SK-N-SH (cell line): ENCODE results near the gene HMGB1. TPM values are rescaled to one million over a fixed set of nuclear protein-coding genes. Genes with fewer than 3 reads are reported as not detected.

Experiments used
- CTCF ChIA-PET: fragments of 300-600, 350-600 bp; formaldehyde crosslinking; extraction: SDS; loops from one replicate; lab custom pipeline; 2021; lab: Yijun Ruan, JAX
- POLR2A ChIA-PET: fragments of 350-600 bp; sonication (Branson Sonifier 250); formaldehyde crosslinking; extraction: SDS; loops from one replicate; lab custom pipeline; 2020; ENCODE audit warnings: antibody characterized with exemption, inconsistent platforms; lab: Yijun Ruan, JAX
- DNase-seq: peaks from one replicate; pipeline ENCODE4 v3.0.0; 2012
- H2AFZ ChIP-seq: fragments of 200-600 bp; sonication (generic); 2 replicates; pipeline ENCODE4 v1.8.1; 2016; ENCODE audit warnings: antibody characterized with exemption, mild to moderate bottlenecking, low read depth
- H3F3A ChIP-seq: fragments of 200-600 bp; sonication (generic); replicated peaks from 2 replicates; pipeline ENCODE3; 2016; ENCODE audit warnings: antibody characterized with exemption, mild to moderate bottlenecking; ENCODE audit not compliant: insufficient read depth
- H3K27ac ChIP-seq, 2 experiments: fragments of 200-500 bp in 1 of 2; fragments of 200-600 bp in 1 of 2; sonication (Bioruptor generic) in 1 of 2; sonication (generic), shearing (Covaris generic) in 1 of 2; 2 replicates each; pipeline versions ENCODE4 v1.5.1 to v1.6.1; 2014 to 2016; ENCODE audit warnings: low read depth in 2 of 2, inconsistent platforms in 1 of 2, low read length in 1 of 2, mild to moderate bottlenecking in 1 of 2, mixed read lengths in 1 of 2
- H3K27me3 ChIP-seq: fragments of 200-600 bp; sonication (generic), shearing (Covaris generic); 2 replicates; pipeline ENCODE4 v1.6.1; 2016; ENCODE audit warnings: mixed run types; ENCODE audit not compliant: insufficient read depth
- H3K36me3 ChIP-seq, 2 experiments: fragments of 200-500 bp in 1 of 2; fragments of 200-600 bp in 1 of 2; sonication (Bioruptor generic) in 1 of 2; sonication (generic) in 1 of 2; replicated peaks in 1 of 2; 2 replicates each; pipeline versions ENCODE3 to v1.5.1; 2014 to 2016; ENCODE audit warnings: low read length in 1 of 2, mild to moderate bottlenecking in 1 of 2; ENCODE audit not compliant: insufficient read depth in 2 of 2, control insufficient read depth in 1 of 2
- H3K4me1 ChIP-seq, 2 experiments: fragments of 200-500 bp in 1 of 2; fragments of 200-600 bp in 1 of 2; sonication (Bioruptor generic) in 1 of 2; sonication (generic), shearing (Covaris generic) in 1 of 2; 2 replicates each; pipeline versions ENCODE4 v1.5.1 to v1.6.1; 2014 to 2016; ENCODE audit warnings: low read depth in 1 of 2, low read length in 1 of 2, mixed run types in 1 of 2; ENCODE audit not compliant: insufficient read depth in 2 of 2, control insufficient read depth in 1 of 2
- H3K4me2 ChIP-seq: fragments of 200-600 bp; sonication (generic), shearing (Covaris generic); 2 replicates; pipeline ENCODE4 v1.6.1; 2017; ENCODE audit warnings: mixed run types
- H3K4me3 ChIP-seq, 2 experiments: fragments of 200-500 bp in 1 of 2; fragments of 200-600 bp in 1 of 2; sonication (Bioruptor generic) in 1 of 2; sonication (generic), shearing (Covaris generic) in 1 of 2; 2 replicates each; pipeline versions ENCODE4 v1.5.1 to v1.8.1; 2014 to 2016; ENCODE audit warnings: low read depth in 2 of 2, inconsistent platforms in 1 of 2, low read length in 1 of 2, mild to moderate bottlenecking in 1 of 2, mixed read lengths in 1 of 2, moderate library complexity in 1 of 2
- H3K79me2 ChIP-seq: fragments of 200-600 bp; sonication (generic); 2 replicates; pipeline ENCODE4 v1.8.1; 2017; ENCODE audit warnings: mild to moderate bottlenecking; ENCODE audit not compliant: insufficient read depth
- H3K9ac ChIP-seq: fragments of 200-600 bp; sonication (generic); 2 replicates; pipeline ENCODE4 v1.6.1; 2017; ENCODE audit warnings: mixed run types
- H3K9me2 ChIP-seq: fragments of 200-600 bp; sonication (generic); 2 replicates; pipeline ENCODE4 v1.6.1; 2017; ENCODE audit warnings: mixed run types
- H3K9me3 ChIP-seq: fragments of 200-600 bp; sonication (generic); 2 replicates; pipeline ENCODE4 v1.6.1; 2017; ENCODE audit warnings: mixed run types, mild to moderate bottlenecking, moderate library complexity
- H4K20me1 ChIP-seq: fragments of 200-600 bp; sonication (generic); 2 replicates; pipeline ENCODE4 v1.6.1; 2017; ENCODE audit warnings: mild to moderate bottlenecking, mixed run types; ENCODE audit not compliant: insufficient read depth
- CHD2 ChIP-seq: fragments of 150-350 bp; IDR thresholded peaks from 2 replicates; pipeline ENCODE4 v1.6.1; 2018; ENCODE audit warnings: low read length; ENCODE audit not compliant: partially characterized antibody
- ELF1 ChIP-seq: IDR thresholded peaks from 2 replicates; pipeline ENCODE4 v1.4.0; 2012
- FOSL2 ChIP-seq: IDR thresholded peaks from 2 replicates; pipeline ENCODE4 v1.4.0; 2012; ENCODE audit warnings: low read depth, mild to moderate bottlenecking, moderate library complexity, borderline replicate concordance
- FOXJ3 ChIP-seq: sonication (generic); formaldehyde crosslinking; IDR thresholded peaks from 2 replicates; pipeline ENCODE4 v1.5.1; 2020; ENCODE audit warnings: mild to moderate bottlenecking, missing genetic modification reagents
- GABPA ChIP-seq: IDR thresholded peaks from 2 replicates; pipeline ENCODE4 v1.4.0; 2012; ENCODE audit warnings: low read depth, mild to moderate bottlenecking
- JUND ChIP-seq: IDR thresholded peaks from 2 replicates; pipeline ENCODE4 v1.4.0; 2012
- MEF2A ChIP-seq: IDR thresholded peaks from 2 replicates; pipeline ENCODE4 v1.4.0; 2012; ENCODE audit warnings: low read depth, borderline replicate concordance
- NRF1 ChIP-seq: IDR thresholded peaks from 2 replicates; pipeline ENCODE4 v1.6.1; 2012; ENCODE audit warnings: low read depth, mild to moderate bottlenecking, low read length
- PBX3 ChIP-seq: IDR thresholded peaks from 2 replicates; pipeline ENCODE4; 2012
- POLR2AphosphoS5 ChIP-seq: IDR thresholded peaks from 2 replicates; pipeline ENCODE4 v1.6.1; 2012; ENCODE audit warnings: low read depth, low read length
- RAD21 ChIP-seq: IDR thresholded peaks from 2 replicates; pipeline ENCODE4 v1.6.1; 2012; ENCODE audit warnings: mild to moderate bottlenecking, low read length
- RFX5 ChIP-seq: IDR thresholded peaks from 2 replicates; pipeline ENCODE4 v1.6.1; 2012; ENCODE audit warnings: mild to moderate bottlenecking, improper control_type of control experiment, low read length
- RXRA ChIP-seq: IDR thresholded peaks from 2 replicates; pipeline ENCODE4 v1.4.0; 2012; ENCODE audit warnings: low read depth, mild to moderate bottlenecking, borderline replicate concordance
- TAF1 ChIP-seq: IDR thresholded peaks from 2 replicates; pipeline ENCODE4 v1.6.1; 2012; ENCODE audit warnings: low read depth, mild to moderate bottlenecking, low read length, moderate library complexity, borderline replicate concordance
- TEAD4 ChIP-seq: IDR thresholded peaks from 2 replicates; pipeline ENCODE4 v1.4.0; 2012; ENCODE audit warnings: mild to moderate bottlenecking, borderline replicate concordance; ENCODE audit not compliant: insufficient read depth
- USF1 ChIP-seq: IDR thresholded peaks from 2 replicates; pipeline ENCODE4 v1.4.0; 2012; ENCODE audit warnings: low read depth, borderline replicate concordance
- WGBS: methylation state at CpG from one replicate; pipeline ENCODE4 v1.1.6; 2017; ENCODE audit warnings: low lambda C conversion rate; 5-methylcytosine and 5-hydroxymethylcytosine counted together
- polyA plus RNA-seq, 3 experiments: library from polyadenylated mRNA; depleted of rRNA; stranded (reverse); fragments of >200 nt; gene quantifications; 2 replicates each; pipeline ENCODE4 v1.2.3, GENCODE V29; 2012
- TF ChIP-seq, protein P1 (sequence below): fragments of 150-350 bp; IDR thresholded peaks from 2 replicates; pipeline ENCODE4 v1.6.1; 2017; ENCODE audit warnings: antibody characterized with exemption, low read length, low read depth, borderline replicate concordance
- TF ChIP-seq, protein P2 (sequence below): IDR thresholded peaks from 2 replicates; pipeline ENCODE4 v1.6.1; 2012; ENCODE audit warnings: mild to moderate bottlenecking, low read depth, low read length, moderate library complexity
- TF ChIP-seq, protein P3 (sequence below): IDR thresholded peaks from 2 replicates; pipeline ENCODE4 v1.4.0; 2012; ENCODE audit warnings: low read depth, borderline replicate concordance

Gene HMGB1
- polyA plus RNA-seq, 1 of the 3 experiments (the other 2 are of a cell fraction): 166 TPM

DNA sequence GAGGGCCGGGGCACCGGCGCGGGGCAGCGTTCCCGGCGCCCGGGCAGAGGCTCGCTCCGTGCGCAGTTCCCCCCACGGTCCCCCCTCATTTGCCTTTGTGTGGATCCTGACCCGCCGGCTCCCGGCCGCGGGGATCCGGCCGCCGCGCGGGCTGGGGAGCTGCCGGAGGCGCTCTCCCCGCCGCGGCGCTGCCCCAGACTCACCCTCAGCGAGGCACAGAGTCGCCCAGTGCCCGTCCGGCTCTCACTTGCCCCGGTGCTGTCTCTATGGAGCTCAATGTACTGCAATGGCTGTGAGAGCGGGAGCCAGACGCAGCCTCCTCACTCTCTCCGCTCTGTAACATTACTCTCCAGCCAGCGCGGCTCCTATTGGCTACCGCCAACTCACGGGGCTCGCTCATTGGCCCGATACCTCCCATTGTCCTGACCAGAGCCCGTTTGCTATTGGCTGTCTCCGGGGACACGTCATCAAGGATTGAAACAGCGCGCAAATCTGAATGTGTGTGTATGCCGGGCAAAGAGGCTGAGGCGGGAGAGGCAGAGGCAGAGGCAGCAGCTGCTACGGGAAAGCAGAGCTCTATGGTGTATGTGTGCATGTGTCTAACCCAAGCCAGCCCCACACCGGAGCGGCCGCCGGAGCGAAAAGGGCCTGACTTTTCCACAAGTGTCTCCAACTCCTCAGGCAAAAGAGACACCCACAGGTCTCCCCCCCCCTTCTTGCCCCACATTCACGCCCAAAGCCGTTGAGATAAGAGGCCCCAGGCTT, at the start of gene HMGB1 (continued):
- TF ChIP-seq PBX3 (no peak), RXRA (no peak), FOSL2 (no peak), RAD21 (no peak)
- TF ChIP-seq, protein P1, sequence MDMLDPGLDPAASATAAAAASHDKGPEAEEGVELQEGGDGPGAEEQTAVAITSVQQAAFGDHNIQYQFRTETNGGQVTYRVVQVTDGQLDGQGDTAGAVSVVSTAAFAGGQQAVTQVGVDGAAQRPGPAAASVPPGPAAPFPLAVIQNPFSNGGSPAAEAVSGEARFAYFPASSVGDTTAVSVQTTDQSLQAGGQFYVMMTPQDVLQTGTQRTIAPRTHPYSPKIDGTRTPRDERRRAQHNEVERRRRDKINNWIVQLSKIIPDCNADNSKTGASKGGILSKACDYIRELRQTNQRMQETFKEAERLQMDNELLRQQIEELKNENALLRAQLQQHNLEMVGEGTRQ: no peak
- TF ChIP-seq, protein P2, sequence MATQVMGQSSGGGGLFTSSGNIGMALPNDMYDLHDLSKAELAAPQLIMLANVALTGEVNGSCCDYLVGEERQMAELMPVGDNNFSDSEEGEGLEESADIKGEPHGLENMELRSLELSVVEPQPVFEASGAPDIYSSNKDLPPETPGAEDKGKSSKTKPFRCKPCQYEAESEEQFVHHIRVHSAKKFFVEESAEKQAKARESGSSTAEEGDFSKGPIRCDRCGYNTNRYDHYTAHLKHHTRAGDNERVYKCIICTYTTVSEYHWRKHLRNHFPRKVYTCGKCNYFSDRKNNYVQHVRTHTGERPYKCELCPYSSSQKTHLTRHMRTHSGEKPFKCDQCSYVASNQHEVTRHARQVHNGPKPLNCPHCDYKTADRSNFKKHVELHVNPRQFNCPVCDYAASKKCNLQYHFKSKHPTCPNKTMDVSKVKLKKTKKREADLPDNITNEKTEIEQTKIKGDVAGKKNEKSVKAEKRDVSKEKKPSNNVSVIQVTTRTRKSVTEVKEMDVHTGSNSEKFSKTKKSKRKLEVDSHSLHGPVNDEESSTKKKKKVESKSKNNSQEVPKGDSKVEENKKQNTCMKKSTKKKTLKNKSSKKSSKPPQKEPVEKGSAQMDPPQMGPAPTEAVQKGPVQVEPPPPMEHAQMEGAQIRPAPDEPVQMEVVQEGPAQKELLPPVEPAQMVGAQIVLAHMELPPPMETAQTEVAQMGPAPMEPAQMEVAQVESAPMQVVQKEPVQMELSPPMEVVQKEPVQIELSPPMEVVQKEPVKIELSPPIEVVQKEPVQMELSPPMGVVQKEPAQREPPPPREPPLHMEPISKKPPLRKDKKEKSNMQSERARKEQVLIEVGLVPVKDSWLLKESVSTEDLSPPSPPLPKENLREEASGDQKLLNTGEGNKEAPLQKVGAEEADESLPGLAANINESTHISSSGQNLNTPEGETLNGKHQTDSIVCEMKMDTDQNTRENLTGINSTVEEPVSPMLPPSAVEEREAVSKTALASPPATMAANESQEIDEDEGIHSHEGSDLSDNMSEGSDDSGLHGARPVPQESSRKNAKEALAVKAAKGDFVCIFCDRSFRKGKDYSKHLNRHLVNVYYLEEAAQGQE: no peak

DNA sequence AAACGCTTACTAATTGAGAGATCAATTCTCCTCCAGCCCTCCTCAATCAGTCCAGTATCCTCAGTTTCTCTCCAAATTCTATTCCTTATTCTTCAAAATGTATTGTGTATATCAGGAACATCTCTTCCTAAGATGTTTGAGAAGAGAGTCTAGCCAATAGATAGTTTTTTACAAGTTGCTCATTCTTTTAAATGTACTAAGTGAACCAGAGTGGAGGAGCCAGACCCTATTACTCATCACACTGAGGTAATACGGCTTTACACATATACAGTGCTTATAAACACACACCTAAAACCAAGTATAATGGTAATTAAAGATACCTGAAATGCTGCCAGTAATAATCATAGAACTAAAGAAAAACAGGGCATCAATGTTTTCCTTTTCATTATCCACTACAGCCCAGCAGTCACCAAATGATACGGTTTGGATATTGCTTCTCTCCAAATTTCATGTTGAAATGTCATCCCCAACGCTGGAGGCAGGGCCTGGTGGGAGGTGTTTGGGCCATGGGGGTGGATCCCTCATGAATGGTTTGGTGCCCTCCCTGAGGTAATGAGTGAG, 45.2 kb upstream of the HMGB1 start:
- H3F3A ChIP-seq: no peaks in the 10 kb centered on the region
- CTCF ChIA-PET: no interaction called here
- 89% methylated on average over 4 of the region's 4 CpGs for WGBS
- no peak overlapping the region for H3K4me3 ChIP-seq
- no peaks in the 10 kb centered on the region for H3K9me2 ChIP-seq
- DNase-seq: no peak
- no peaks in the 10 kb centered on the region for H3K4me1 ChIP-seq
- no peak overlapping the region for H3K4me2 ChIP-seq
- POLR2A ChIA-PET: no interaction called here
- no peak overlapping the region for H3K9ac ChIP-seq
- no peaks in the 10 kb centered on the region for H4K20me1 ChIP-seq
- no peaks in the 10 kb centered on the region for H3K36me3 ChIP-seq
- H3K27ac ChIP-seq: no peak overlapping the region
- H3K9me3 ChIP-seq: no peaks in the 10 kb centered on the region
- no peaks in the 10 kb centered on the region for H3K27me3 ChIP-seq
- no peak overlapping the region for H2AFZ ChIP-seq
- H3K79me2 ChIP-seq: no peaks in the 10 kb centered on the region
- TF ChIP-seq, protein P3, sequence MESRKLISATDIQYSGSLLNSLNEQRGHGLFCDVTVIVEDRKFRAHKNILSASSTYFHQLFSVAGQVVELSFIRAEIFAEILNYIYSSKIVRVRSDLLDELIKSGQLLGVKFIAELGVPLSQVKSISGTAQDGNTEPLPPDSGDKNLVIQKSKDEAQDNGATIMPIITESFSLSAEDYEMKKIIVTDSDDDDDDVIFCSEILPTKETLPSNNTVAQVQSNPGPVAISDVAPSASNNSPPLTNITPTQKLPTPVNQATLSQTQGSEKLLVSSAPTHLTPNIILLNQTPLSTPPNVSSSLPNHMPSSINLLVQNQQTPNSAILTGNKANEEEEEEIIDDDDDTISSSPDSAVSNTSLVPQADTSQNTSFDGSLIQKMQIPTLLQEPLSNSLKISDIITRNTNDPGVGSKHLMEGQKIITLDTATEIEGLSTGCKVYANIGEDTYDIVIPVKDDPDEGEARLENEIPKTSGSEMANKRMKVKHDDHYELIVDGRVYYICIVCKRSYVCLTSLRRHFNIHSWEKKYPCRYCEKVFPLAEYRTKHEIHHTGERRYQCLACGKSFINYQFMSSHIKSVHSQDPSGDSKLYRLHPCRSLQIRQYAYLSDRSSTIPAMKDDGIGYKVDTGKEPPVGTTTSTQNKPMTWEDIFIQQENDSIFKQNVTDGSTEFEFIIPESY: no peak
- TF ChIP-seq ELF1: no peak
- TF ChIP-seq JUND: no peak
- no peak for TF ChIP-seq RXRA
- no peak for TF ChIP-seq CHD2
- TF ChIP-seq RFX5: no peak
- TF ChIP-seq FOXJ3 (CRISPR knock-in tag): no peak
- TF ChIP-seq TAF1: no peak
- TF ChIP-seq, protein P1: no peak
- TF ChIP-seq NRF1: no peak
- no peak for TF ChIP-seq PBX3
- no peak for TF ChIP-seq TEAD4
- no peak for TF ChIP-seq USF1
- no peak for TF ChIP-seq MEF2A
- TF ChIP-seq POLR2AphosphoS5: no peak
- TF ChIP-seq GABPA: no peak
